AG09319 (cell line): Measurements from ENCODE around the gene CDH4.

Source experiments
- DNase-seq: peaks from one replicate; pipeline ENCODE4 v3.0.0-alpha.2; 2010; ENCODE audit warnings: low read depth; ENCODE audit errors: extremely low read depth
- TF ChIP-seq, protein P1 (sequence below): IDR thresholded peaks from 2 replicates; pipeline ENCODE4 v1.5.1; 2011; ENCODE audit warnings: low read depth, mild to moderate bottlenecking, inconsistent platforms, low read length, moderate library complexity

Gene CDH4

DNA sequence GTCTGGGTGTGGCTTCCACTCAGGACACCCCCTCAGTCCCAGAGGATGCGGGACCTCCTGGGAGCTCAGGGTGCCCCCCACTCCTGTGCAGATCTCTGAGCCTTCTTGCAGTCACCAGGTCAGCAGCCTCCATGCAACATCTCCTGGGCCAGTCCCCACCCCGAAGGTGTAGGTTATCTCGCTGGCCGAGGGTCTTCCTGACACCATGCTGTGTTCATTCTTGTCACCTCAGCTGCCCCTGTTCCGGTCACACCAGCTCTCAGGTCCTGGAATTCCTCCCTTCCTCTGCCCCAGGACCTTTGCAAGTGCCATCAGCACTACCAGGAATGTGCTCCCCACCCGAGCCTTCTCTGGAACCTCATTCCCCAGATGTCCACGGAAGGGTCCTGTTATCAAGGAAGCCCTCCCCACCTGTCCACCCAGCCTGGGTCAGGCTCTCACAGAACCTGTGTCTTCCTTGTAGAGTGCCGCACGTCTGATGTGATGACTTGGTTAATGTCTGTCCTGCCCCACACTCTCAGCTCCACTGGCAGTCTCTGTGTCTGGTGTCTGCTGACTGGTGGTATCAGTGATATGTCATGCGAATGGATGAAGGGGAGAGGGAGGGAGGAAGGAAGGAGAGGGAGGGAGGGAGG, 484.1 kb downstream of the CDH4 start:
- TF ChIP-seq, protein P1, sequence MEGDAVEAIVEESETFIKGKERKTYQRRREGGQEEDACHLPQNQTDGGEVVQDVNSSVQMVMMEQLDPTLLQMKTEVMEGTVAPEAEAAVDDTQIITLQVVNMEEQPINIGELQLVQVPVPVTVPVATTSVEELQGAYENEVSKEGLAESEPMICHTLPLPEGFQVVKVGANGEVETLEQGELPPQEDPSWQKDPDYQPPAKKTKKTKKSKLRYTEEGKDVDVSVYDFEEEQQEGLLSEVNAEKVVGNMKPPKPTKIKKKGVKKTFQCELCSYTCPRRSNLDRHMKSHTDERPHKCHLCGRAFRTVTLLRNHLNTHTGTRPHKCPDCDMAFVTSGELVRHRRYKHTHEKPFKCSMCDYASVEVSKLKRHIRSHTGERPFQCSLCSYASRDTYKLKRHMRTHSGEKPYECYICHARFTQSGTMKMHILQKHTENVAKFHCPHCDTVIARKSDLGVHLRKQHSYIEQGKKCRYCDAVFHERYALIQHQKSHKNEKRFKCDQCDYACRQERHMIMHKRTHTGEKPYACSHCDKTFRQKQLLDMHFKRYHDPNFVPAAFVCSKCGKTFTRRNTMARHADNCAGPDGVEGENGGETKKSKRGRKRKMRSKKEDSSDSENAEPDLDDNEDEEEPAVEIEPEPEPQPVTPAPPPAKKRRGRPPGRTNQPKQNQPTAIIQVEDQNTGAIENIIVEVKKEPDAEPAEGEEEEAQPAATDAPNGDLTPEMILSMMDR, result no peak
- no peak for DNase-seq

DNA sequence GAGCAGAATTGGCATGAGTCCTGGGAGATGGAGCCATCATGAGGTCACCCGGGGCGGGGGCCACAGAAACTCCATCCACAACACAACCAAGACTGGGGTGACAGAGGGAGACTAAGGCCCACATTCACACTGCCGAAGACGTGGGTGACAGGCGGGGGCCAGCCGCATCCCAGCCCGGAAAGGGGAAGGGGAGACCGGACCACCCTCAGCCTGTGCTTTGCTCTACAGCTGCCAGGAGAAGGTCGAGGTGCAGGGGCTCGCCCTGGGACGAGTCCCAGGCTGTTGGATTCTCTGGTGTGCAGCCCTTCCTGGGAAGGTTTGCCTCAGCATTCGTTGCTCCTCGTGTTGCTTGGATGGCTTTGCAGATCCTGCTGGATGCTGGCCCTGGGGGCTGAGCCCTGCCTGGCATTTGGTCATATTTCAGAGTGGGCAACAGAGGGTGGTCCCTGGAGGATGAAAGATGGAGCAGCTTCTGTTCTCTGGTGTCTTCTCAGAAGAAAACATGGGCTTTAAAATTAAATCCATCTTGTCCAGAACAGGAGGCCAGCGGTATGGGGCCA, 484.8 kb downstream of the CDH4 start:
- TF ChIP-seq, protein P1, result no peak
- no peak for DNase-seq

DNA sequence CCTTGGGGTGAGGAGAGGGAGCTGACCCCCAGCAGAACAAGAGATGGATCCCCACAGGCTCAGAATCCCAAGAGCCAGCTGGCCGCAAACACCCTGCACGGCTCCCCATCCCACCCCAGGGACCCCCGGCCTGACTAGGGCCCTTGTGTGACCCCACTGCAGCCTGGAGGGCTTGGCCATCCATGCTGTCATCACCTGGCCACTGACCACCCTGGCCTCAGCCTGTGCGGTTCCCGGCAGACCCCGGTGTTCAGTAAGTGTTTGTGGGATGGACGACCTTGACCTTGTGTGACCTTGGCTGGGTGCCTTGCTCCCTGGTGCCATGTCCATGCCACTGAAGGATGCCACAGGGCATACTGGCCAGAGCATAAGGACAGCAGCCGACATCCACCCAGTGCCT, 485.3 kb downstream of the CDH4 start:
- no peak for DNase-seq
- TF ChIP-seq, protein P1, result no peak

DNA sequence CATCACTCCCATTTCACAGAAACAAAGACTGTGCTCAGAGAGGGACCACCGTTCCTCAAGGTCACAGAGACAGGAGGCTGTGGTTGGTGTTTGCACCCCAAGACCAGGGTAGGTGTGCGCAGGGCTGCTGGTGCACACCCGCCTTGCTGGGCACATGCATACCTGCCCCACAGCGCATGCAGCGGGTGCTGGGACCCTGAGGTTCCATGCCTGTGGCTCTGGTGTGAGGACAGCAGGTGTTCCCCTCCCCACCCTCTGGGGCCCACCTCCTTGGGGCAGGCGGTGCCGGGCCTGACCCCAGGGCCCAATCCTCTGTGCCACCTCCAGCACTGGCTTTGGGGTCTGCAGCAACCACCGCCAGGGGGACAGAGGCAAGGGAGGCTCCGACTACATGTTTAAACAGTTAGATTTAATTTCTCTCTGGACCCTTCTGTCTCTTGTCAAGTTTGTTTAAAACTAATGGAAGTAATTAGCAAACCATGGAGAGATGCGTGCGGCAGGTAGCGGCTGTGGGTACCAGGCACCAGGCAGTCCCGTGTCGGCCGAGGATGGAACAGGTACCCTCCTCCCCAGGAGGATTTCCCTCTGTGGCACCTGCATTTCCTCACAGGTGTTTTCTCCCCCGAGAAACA, 485.9 kb downstream of the CDH4 start:
- DNase-seq, result no peak
- TF ChIP-seq, protein P1, result no peak

DNA sequence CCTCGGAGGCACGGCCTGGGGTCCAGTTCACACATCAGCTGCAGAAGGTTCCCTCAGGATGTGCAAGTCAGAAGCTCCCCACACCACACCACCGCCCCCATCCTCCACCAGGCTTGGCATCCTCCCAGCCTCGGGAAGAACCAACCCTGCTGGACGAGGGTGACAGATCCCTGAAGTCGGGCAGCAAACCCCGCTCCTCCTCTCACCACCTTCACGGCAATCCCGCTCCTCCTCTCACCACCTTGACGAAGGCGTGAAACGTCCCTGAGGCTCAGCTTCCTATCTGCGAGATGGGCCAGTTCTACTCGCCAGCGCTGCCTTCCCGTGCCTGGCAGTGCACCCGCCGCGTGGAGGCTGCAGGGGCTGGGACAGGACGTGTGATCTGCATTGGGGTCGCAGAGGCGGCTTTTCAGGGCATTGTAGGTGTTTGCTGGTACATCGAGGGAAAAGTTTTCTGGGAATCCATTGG, 486.6 kb downstream of the CDH4 start:
- no peak for DNase-seq
- TF ChIP-seq, protein P1, result no peak

DNA sequence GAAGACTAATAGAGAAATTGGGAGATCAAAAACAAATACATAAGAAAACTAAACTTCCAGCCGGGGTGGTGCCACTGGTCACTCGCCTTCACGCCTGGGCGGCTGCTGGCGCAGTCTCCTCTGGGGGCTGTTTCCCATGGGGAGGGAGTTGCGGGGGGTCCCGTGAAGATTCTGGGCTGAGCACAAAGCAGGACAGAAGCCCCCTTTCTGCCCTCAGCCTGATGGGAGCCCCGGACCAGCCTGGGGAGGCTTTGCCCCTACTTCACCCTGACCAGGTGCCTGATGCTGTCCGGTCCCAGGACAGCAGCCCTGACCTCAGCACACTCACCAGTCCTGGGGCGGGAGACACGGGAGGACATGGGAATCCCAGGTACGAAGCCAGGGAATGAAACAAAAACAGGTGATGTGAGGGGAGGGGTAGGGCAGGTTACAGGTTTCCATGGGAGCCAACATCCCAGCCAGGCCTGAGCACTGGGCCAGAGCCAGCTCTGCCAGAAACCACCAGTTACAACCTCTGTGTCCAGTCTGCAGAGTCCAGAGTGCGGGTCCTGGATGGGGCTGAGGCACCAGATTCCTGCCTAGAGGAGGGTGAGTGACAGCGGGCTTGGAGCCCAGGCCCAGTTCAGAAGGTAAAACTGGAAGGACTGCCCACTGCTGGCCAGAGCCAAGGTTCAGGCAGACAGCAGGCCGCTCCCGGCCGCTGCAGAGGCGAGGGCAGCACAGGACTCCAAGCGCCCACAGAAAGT, 487.2 kb downstream of the CDH4 start:
- no peak for DNase-seq

More for the DNA sequence above, 487.2 kb downstream of the CDH4 start:
- TF ChIP-seq, protein P1, result no peak
